Activated CD8-positive, alpha-beta T cell treated with anti-CD3 and anti-CD28 coated beads, Interleukin-2, amount 10 ng/mL, durations not matched to agents 7 days and 5 days (primary cell): ENCODE data around the gene LENG9. TPM values are rescaled to one million over a fixed set of nuclear protein-coding genes. Genes with fewer than 3 reads are reported as not detected.

ENCODE experiments used
- ATAC-seq: fragments of 150-1000 bp; cut with Tn5 transposase; one replicate; pipeline ENCODE4 v1.10.0; 2021; ENCODE audit warnings: moderate library complexity
- CTCF ChIA-PET: fragments of 350-600 bp; sonication (Branson Sonifier 250); formaldehyde crosslinking; loops from one replicate; lab custom pipeline; 2021; ENCODE audit warnings: antibody characterized with exemption; lab: Charles Lee
- POLR2A ChIA-PET: fragments of 350-600 bp; sonication (Branson Sonifier 250); formaldehyde crosslinking; loops from one replicate; lab custom pipeline; 2021; ENCODE audit warnings: antibody characterized with exemption; lab: Charles Lee
- DNase-seq: peaks from one replicate; pipeline ENCODE4 v3.0.0-alpha.2; 2020
- H3K27ac Mint-ChIP-seq: one replicate; pipeline ENCODE4 v1.8.0; 2021; ENCODE audit warnings: mild to moderate bottlenecking, mixed read lengths
- H3K27me3 Mint-ChIP-seq: one replicate; pipeline ENCODE4 v1.8.0; 2021; ENCODE audit warnings: low read depth, mixed read lengths
- H3K36me3 Mint-ChIP-seq: one replicate; pipeline ENCODE4 v1.8.0; 2021; ENCODE audit warnings: low read depth, mixed read lengths
- H3K4me1 Mint-ChIP-seq: one replicate; pipeline ENCODE4 v1.8.0; 2021; ENCODE audit warnings: low read depth, mixed read lengths
- H3K4me3 Mint-ChIP-seq: one replicate; pipeline ENCODE4 v1.8.0; 2021; ENCODE audit warnings: mild to moderate bottlenecking, mixed read lengths
- H3K9me3 Mint-ChIP-seq: one replicate; pipeline ENCODE4 v1.8.0; 2022; ENCODE audit warnings: mixed read lengths; ENCODE audit not compliant: insufficient read depth
- total RNA-seq, 2 experiments: library from RNA; stranded (reverse); gene quantifications; one replicate each; pipeline ENCODE4 v1.2.3, GENCODE V29; 2021

The LENG9 gene
- total RNA-seq, 2 experiments from 2014 or later, result 5.3 to 5.6 TPM

GRCh38 chr19:54456423-54457373 lies 6.9 kb downstream of the LENG9 start:
- peaks cover 24% of the 10 kb centered on the region for H3K4me1 Mint-ChIP-seq
- no peaks in the 10 kb centered on the region for H3K9me3 Mint-ChIP-seq
- ChIA-PET CTCF (no interaction called here), POLR2A (no interaction called here)
- H3K36me3 Mint-ChIP-seq, result peaks cover 76% of the 10 kb centered on the region
- H3K27me3 Mint-ChIP-seq, result no peaks in the 10 kb centered on the region
- no peak overlapping the region for H3K4me3 Mint-ChIP-seq
- no peak overlapping the region for H3K27ac Mint-ChIP-seq
- ATAC-seq, result no peak
- DNase-seq, result no peak

GRCh38 chr19:54455786-54456422 lies 7.7 kb downstream of the LENG9 start:
- DNase-seq (no peak), ATAC-seq (no peak)
- no peaks in the 10 kb centered on the region for H3K27me3 Mint-ChIP-seq
- POLR2A ChIA-PET, result no interaction called here
- H3K27ac Mint-ChIP-seq, result no peak overlapping the region
- CTCF ChIA-PET, result no interaction called here
- peaks cover 77% of the 10 kb centered on the region for H3K36me3 Mint-ChIP-seq
- peaks cover 27% of the 10 kb centered on the region for H3K4me1 Mint-ChIP-seq
- H3K9me3 Mint-ChIP-seq, result no peaks in the 10 kb centered on the region
- no peak overlapping the region for H3K4me3 Mint-ChIP-seq

GRCh38 chr19:54454781-54455675 lies 8.6 kb downstream of the LENG9 start:
- Mint-ChIP-seq H3K4me1 (peaks cover 35% of the 10 kb centered on the region), H3K9me3 (no peaks in the 10 kb centered on the region), H3K4me3 (no peak overlapping the region), H3K27ac (no peak overlapping the region), H3K36me3 (peaks cover 81% of the 10 kb centered on the region), H3K27me3 (no peaks in the 10 kb centered on the region)
- ATAC-seq (no peak), DNase-seq (no peak)
- ChIA-PET POLR2A (no interaction called here), CTCF (no interaction called here)

GRCh38 chr19:54453921-54454780 lies 9.4 kb downstream of the LENG9 start:
- H3K27me3 Mint-ChIP-seq, result no peaks in the 10 kb centered on the region
- no peak overlapping the region for H3K27ac Mint-ChIP-seq
- no peak for DNase-seq

GRCh38 chr19:54452626-54453025 lies 11.0 kb downstream of the LENG9 start:
- Mint-ChIP-seq H3K27me3 (no peaks in the 10 kb centered on the region), H3K4me3 (no peak overlapping the region), H3K36me3 (peaks cover 70% of the 10 kb centered on the region), H3K27ac (no peak overlapping the region), H3K9me3 (no peaks in the 10 kb centered on the region), H3K4me1 (peaks cover 29% of the 10 kb centered on the region)
- POLR2A ChIA-PET, result interaction anchor here (1.3 kb wide), 1 partner anchor 11 kb away, joined by 3 read pairs; the partner anchor contains the start of gene LENG9
- DNase-seq, result no peak
- CTCF ChIA-PET, result no interaction called here
- no peak for ATAC-seq

More at GRCh38 chr19:54453921-54454780, 9.4 kb downstream of the LENG9 start:
- ATAC-seq, result no peak
- CTCF ChIA-PET, result no interaction called here
- no peaks in the 10 kb centered on the region for H3K9me3 Mint-ChIP-seq
- peaks cover 79% of the 10 kb centered on the region for H3K36me3 Mint-ChIP-seq
- peaks cover 31% of the 10 kb centered on the region for H3K4me1 Mint-ChIP-seq
- POLR2A ChIA-PET, result interaction anchor here (0.5 to 1.3 kb wide), 3 partner anchors 8 to 36 kb away, joined by 3 to 4 read pairs (median 3); partner anchors contain the start of gene LENG9
- H3K4me3 Mint-ChIP-seq, result no peak overlapping the region

- CTCF ChIA-PET, result no interaction called here
- no peak overlapping the region for H3K4me3 Mint-ChIP-seq
- no peak overlapping the region for H3K27ac Mint-ChIP-seq
Observed at GRCh38 chr19:54451997-54452396, 11.6 kb downstream of the LENG9 start.

GRCh38 chr19:54451331-54451871 lies 12.2 kb downstream of the LENG9 start:
- ATAC-seq (no peak), DNase-seq (no peak)
- H3K36me3 Mint-ChIP-seq, result peaks cover 66% of the 10 kb centered on the region
- ChIA-PET CTCF (interaction anchor here (0.9 kb wide), 1 partner anchor 11 kb away, joined by 3 read pairs; no protein-coding TSS in a partner anchor), POLR2A (no interaction called here)
- H3K9me3 Mint-ChIP-seq, result no peaks in the 10 kb centered on the region
- peak overlapping the region; percentile 97 for H3K4me3 Mint-ChIP-seq
- H3K4me1 Mint-ChIP-seq, result peaks cover 36% of the 10 kb centered on the region
- no peaks in the 10 kb centered on the region for H3K27me3 Mint-ChIP-seq
- H3K27ac Mint-ChIP-seq, result peak overlapping the region; percentile 100

More at GRCh38 chr19:54451997-54452396, 11.6 kb downstream of the LENG9 start:
- H3K36me3 Mint-ChIP-seq, result peaks cover 68% of the 10 kb centered on the region
- DNase-seq (no peak), ATAC-seq (no peak)
- peaks cover 34% of the 10 kb centered on the region for H3K4me1 Mint-ChIP-seq
- no peaks in the 10 kb centered on the region for H3K27me3 Mint-ChIP-seq
- POLR2A ChIA-PET, result no interaction called here
- H3K9me3 Mint-ChIP-seq, result no peaks in the 10 kb centered on the region

GRCh38 chr19:54449701-54450069 lies 13.9 kb downstream of the LENG9 start:
- H3K9me3 Mint-ChIP-seq, result no peaks in the 10 kb centered on the region
- ChIA-PET CTCF (interaction anchor here (1.5 kb wide), 1 partner anchor 58 kb away, joined by 4 read pairs; no protein-coding TSS in a partner anchor), POLR2A (interaction anchor here (2.9 kb wide), 1 partner anchor 13 kb away, joined by 22 read pairs; the partner anchor contains the start of gene LENG9)
- peaks cover 36% of the 10 kb centered on the region for H3K4me1 Mint-ChIP-seq
- H3K36me3 Mint-ChIP-seq, result peaks cover 64% of the 10 kb centered on the region
- H3K4me3 Mint-ChIP-seq, result peak overlapping the region; percentile 97
- ATAC-seq (no peak), DNase-seq (no peak)
- peak overlapping the region; percentile 100 for H3K27ac Mint-ChIP-seq
- H3K27me3 Mint-ChIP-seq, result no peaks in the 10 kb centered on the region

- DNase-seq (peak; percentile 98), ATAC-seq (peak; percentile 92)
- no peaks in the 10 kb centered on the region for H3K27me3 Mint-ChIP-seq
- POLR2A ChIA-PET, result interaction anchor here (0.6 to 2.9 kb wide), 16 partner anchors 10 to 1232 kb away, joined by 3 to 22 read pairs (median 4); partner anchors contain the start of gene LENG9
- H3K9me3 Mint-ChIP-seq, result no peaks in the 10 kb centered on the region
- H3K36me3 Mint-ChIP-seq, result peaks cover 66% of the 10 kb centered on the region
- H3K4me3 Mint-ChIP-seq, result peak within 1 kb of the TSS; percentile 97
- CTCF ChIA-PET, result interaction anchor here (0.7 to 1.7 kb wide), 10 partner anchors 11 to 712 kb away, joined by 3 to 19 read pairs (median 4); partner anchors contain the start of genes LENG9 and TTYH1
- peak within 1 kb of the TSS; percentile 100 for H3K27ac Mint-ChIP-seq
- peaks cover 36% of the 10 kb centered on the region for H3K4me1 Mint-ChIP-seq
Observed at GRCh38 chr19:54448774-54449700, 14.5 kb downstream of the LENG9 start, which contains the start of gene LENG8. Gene LENG8, plus strand, starts transcription at chr19:54449199. Its CDS starts 2,146 bp downstream, at chr19:54451345.
